Measurements from ENCODE around the gene ZNF384.
"Not testable (repeated sequence)": the region's sequence is repeated elsewhere in the genome, so short reads cannot be mapped to it uniquely, and the experiment has no call there.

DNA sequence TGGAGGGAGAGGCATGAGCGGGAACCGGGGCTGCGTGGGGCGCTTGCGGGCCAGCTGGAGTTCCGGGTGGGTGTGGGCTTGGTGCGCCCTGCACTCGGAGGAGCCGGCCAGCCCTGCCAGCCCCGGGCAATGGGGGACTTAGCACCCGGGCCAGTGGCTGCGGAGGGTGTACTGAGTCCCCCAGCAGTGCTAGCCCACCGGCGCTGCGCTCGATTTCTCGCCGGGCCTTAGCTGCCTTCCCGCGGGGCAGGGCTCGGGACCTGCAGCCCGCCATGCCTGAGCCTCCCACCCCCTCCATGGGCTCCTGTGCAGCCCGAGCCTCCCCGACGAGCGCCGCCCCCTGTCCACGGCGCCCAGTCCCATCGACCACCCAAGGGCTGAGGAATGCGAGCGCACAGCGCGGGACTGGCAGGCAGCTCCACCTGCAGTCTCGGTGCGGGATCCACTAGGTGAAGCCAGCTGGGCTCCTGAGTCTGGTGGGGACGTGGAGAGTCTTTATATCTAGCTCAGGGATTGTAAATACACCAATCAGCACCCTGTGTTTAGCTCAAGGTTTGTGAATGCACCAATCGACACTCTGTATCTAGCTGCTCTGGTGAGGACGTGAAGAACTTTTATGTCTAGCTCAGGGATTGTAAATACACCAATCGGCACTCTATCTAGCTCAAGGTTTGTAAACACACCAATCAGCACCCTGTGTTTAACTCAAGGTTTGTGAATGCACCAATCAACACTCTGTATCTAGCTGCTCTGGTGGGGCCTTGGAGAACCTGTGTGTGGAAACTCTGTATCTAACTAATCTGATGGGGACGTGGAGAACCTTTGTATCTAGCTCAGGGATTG, 27.1 kb upstream of the ZNF384 start:
- TF ChIP-seq POLR2A, POLR2AphosphoS5, EP300 (IDR thresholded peaks at IDR 0.05): not testable (repeated sequence)
- TF ChIP-seq, protein P1, sequence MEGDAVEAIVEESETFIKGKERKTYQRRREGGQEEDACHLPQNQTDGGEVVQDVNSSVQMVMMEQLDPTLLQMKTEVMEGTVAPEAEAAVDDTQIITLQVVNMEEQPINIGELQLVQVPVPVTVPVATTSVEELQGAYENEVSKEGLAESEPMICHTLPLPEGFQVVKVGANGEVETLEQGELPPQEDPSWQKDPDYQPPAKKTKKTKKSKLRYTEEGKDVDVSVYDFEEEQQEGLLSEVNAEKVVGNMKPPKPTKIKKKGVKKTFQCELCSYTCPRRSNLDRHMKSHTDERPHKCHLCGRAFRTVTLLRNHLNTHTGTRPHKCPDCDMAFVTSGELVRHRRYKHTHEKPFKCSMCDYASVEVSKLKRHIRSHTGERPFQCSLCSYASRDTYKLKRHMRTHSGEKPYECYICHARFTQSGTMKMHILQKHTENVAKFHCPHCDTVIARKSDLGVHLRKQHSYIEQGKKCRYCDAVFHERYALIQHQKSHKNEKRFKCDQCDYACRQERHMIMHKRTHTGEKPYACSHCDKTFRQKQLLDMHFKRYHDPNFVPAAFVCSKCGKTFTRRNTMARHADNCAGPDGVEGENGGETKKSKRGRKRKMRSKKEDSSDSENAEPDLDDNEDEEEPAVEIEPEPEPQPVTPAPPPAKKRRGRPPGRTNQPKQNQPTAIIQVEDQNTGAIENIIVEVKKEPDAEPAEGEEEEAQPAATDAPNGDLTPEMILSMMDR (IDR thresholded peaks at IDR 0.05), result not testable (repeated sequence)
